Keratinocyte (primary cell): ENCODE results near the gene OBSCN. TPM values are rescaled to one million over a fixed set of nuclear protein-coding genes. Genes with fewer than 3 reads are reported as not detected.

Experiments
- DNase-seq: peaks from one replicate; pipeline ENCODE4 v3.0.0-alpha.2; 2011; ENCODE audit warnings: low read depth, missing footprints, low spot score
- FAIRE-seq: peaks from 2 replicates; lab custom pipeline; 2011; peaks lifted over from hg19 to GRCh38; lab: Jason Lieb, UNC
- H2AFZ ChIP-seq: 2 replicates; pipeline ENCODE4 v1.6.0; 2012; ENCODE audit warnings: low read length, control low read depth, inconsistent platforms; ENCODE audit not compliant: control insufficient read depth
- H3K27ac ChIP-seq: 2 replicates; pipeline ENCODE4 v1.5.1; 2011; ENCODE audit warnings: low read length; ENCODE audit not compliant: control insufficient read depth, insufficient read depth
- H3K27me3 ChIP-seq: 3 replicates; pipeline ENCODE4 v1.6.0; 2011; ENCODE audit warnings: low read length; ENCODE audit not compliant: control insufficient read depth, insufficient read depth; ENCODE audit errors: extremely low read depth
- H3K36me3 ChIP-seq, 2 experiments: 2 replicates in 1 of 2; 3 replicates in 1 of 2; pipeline ENCODE4 v1.5.1; 2011; ENCODE audit warnings: low read length in 2 of 2, mild to moderate bottlenecking in 1 of 2; ENCODE audit not compliant: control insufficient read depth in 2 of 2, insufficient read depth in 2 of 2; ENCODE audit errors: extremely low read depth in 1 of 2
- H3K4me1 ChIP-seq: 3 replicates; pipeline ENCODE4 v1.5.1; 2011; ENCODE audit warnings: low read length; ENCODE audit not compliant: control insufficient read depth, insufficient read depth; ENCODE audit errors: extremely low read depth
- H3K4me2 ChIP-seq: 3 replicates; pipeline ENCODE4 v1.6.0; 2011; ENCODE audit warnings: low read depth, low read length; ENCODE audit not compliant: control insufficient read depth, insufficient read depth; ENCODE audit errors: extremely low read depth
- H3K4me3 ChIP-seq, 3 experiments: fragments of 200-600 bp in 1 of 3; sonication (generic) in 1 of 3; 2 replicates in 2 of 3; 3 replicates in 1 of 3; pipeline ENCODE4 v1.5.1; 2011 to 2016; ENCODE audit warnings: low read length in 3 of 3, mild to moderate bottlenecking in 3 of 3, control low read depth in 2 of 3, inconsistent platforms in 1 of 3, low read depth in 1 of 3, mixed read lengths in 1 of 3, mixed run types in 1 of 3, moderate library complexity in 1 of 3; ENCODE audit not compliant: control insufficient read depth in 2 of 3, insufficient read depth in 2 of 3; ENCODE audit errors: extremely low read depth in 1 of 3
- H3K79me2 ChIP-seq: 2 replicates; pipeline ENCODE4 v1.6.0; 2012; ENCODE audit warnings: low read length; ENCODE audit not compliant: control insufficient read depth, insufficient read depth
- H3K9ac ChIP-seq: 3 replicates; pipeline ENCODE4 v1.6.0; 2011; ENCODE audit warnings: low read length; ENCODE audit not compliant: control insufficient read depth, insufficient read depth; ENCODE audit errors: extremely low read depth
- H3K9me1 ChIP-seq: 3 replicates; pipeline ENCODE4 v1.6.0; 2011; ENCODE audit warnings: low read length; ENCODE audit not compliant: control insufficient read depth, insufficient read depth; ENCODE audit errors: extremely low read depth
- H3K9me3 ChIP-seq: 2 replicates; pipeline ENCODE4 v1.5.1; 2012; ENCODE audit warnings: low read depth, low read length; ENCODE audit not compliant: control insufficient read depth
- H4K20me1 ChIP-seq: 3 replicates; pipeline ENCODE4 v1.6.0; 2011; ENCODE audit warnings: low read length; ENCODE audit not compliant: control insufficient read depth, insufficient read depth; ENCODE audit errors: extremely low read depth
- CTCF ChIP-seq, 3 experiments: IDR thresholded peaks in 1 of 3; conservative IDR thresholded peaks in 1 of 3; optimal IDR thresholded peaks in 1 of 3; 2 replicates in 2 of 3; 3 replicates in 1 of 3; pipeline versions ENCODE3 to v1.5.1; 2011; ENCODE audit warnings: low read length in 3 of 3, mild to moderate bottlenecking in 3 of 3, moderate library complexity in 2 of 3, control low read depth in 1 of 3, inconsistent platforms in 1 of 3; ENCODE audit not compliant: insufficient read depth in 2 of 3; ENCODE audit errors: extremely low read depth in 1 of 3
- EZH2 ChIP-seq: IDR thresholded peaks from one replicate; pipeline ENCODE4 v1.6.1; 2012; ENCODE audit warnings: inconsistent platforms, mild to moderate bottlenecking, low read length, moderate library complexity
- dilution Hi-C: fragments of 300-500 bp; cut with MboI; formaldehyde crosslinking; loops from one replicate; pipeline ENCODE4 v1.7.0; 2020; ENCODE audit warnings: low sequenced_read_pairs; ENCODE audit not compliant: extremely low pct_ligation_motif_present
- polyA plus RNA-seq, 5 experiments: library from polyadenylated mRNA; depleted of rRNA in 3 of 5; stranded (reverse) in 3 of 5; stranded (forward) in 1 of 5; unstranded in 1 of 5; fragments of >200 nt; gene quantifications; 1 replicate in 1 of 5; 2 replicates in 3 of 5; 3 replicates in 1 of 5; pipeline versions ENCODE4 v1.2.1 to v1.2.3, GENCODE V29; 2011 to 2012; ENCODE audit warnings: missing spikeins in 2 of 5, low read depth in 1 of 5, low replicate concordance in 1 of 5

The OBSCN gene
- polyA plus RNA-seq, 1 donor (not counting 4 experiments of a cell fraction or from before 2014, with no cell fraction given) = 1.8 TPM

- peak overlapping the region; percentile 65 for H3K9ac ChIP-seq
- H3K36me3 ChIP-seq = peaks cover 0 to 3% of the 10 kb centered on the region in 2 experiments
- DNase-seq (peak; percentile 64), FAIRE-seq (peak; percentile 32)
- peak overlapping the region; percentile 13 for H3K27ac ChIP-seq
- H3K9me3 ChIP-seq = no peaks in the 10 kb centered on the region
- no peaks in the 10 kb centered on the region for H3K27me3 ChIP-seq
- peak overlapping the region; percentile 72 for H3K4me2 ChIP-seq
- dilution Hi-C loops = no loop called here
- H3K4me3 ChIP-seq = peak overlapping the region; percentile 43 to 61 (median 51)
- no peaks in the 10 kb centered on the region for H3K79me2 ChIP-seq
- TF ChIP-seq CTCF (optimal IDR thresholded peaks at IDR 0.05 in 1 of 3, IDR thresholded peaks at IDR 0.05 in 1 of 3, conservative IDR thresholded peaks at IDR 0.05 in 1 of 3; ENCODE audit: extremely low read depth in 1 of 3, insufficient read depth in 2 of 3, low read length in 3 of 3) = no peak
- TF ChIP-seq EZH2 = no peak
- peak overlapping the region; percentile 88 for H2AFZ ChIP-seq
- H3K4me1 ChIP-seq = no peaks in the 10 kb centered on the region
- peaks cover 4% of the 10 kb centered on the region for H4K20me1 ChIP-seq
- H3K9me1 ChIP-seq = no peaks in the 10 kb centered on the region
These were observed 67.8 kb downstream of the OBSCN start for GRCh38 chr1:228275430-228276173.

- H3K27ac ChIP-seq = no peak overlapping the region
- no peaks in the 10 kb centered on the region for H3K4me1 ChIP-seq
- no peak for FAIRE-seq
- peak overlapping the region in 2 of 3 experiments; percentile 43 to 51 for H3K4me3 ChIP-seq
- TF ChIP-seq CTCF (optimal IDR thresholded peaks at IDR 0.05 in 1 of 3, IDR thresholded peaks at IDR 0.05 in 1 of 3, conservative IDR thresholded peaks at IDR 0.05 in 1 of 3; ENCODE audit: extremely low read depth in 1 of 3, insufficient read depth in 2 of 3, low read length in 3 of 3) = no peak
- TF ChIP-seq EZH2 = no peak
- H3K4me2 ChIP-seq = peak overlapping the region; percentile 32
- H3K9me1 ChIP-seq = no peaks in the 10 kb centered on the region
- dilution Hi-C loops = no loop called here
- H4K20me1 ChIP-seq = peaks cover 4% of the 10 kb centered on the region
- H3K27me3 ChIP-seq = no peaks in the 10 kb centered on the region
- no peaks in the 10 kb centered on the region for H3K79me2 ChIP-seq
- H3K36me3 ChIP-seq = peaks cover 0 to 3% of the 10 kb centered on the region in 2 experiments
- DNase-seq = no peak
- H2AFZ ChIP-seq = peak overlapping the region; percentile 37
- no peak overlapping the region for H3K9ac ChIP-seq
- H3K9me3 ChIP-seq = no peaks in the 10 kb centered on the region
These were observed 68.5 kb downstream of the OBSCN start for GRCh38 chr1:228276174-228276831.
